Measurements from ENCODE around the gene EPSTI1.

EPSTI1 gene

DNA sequence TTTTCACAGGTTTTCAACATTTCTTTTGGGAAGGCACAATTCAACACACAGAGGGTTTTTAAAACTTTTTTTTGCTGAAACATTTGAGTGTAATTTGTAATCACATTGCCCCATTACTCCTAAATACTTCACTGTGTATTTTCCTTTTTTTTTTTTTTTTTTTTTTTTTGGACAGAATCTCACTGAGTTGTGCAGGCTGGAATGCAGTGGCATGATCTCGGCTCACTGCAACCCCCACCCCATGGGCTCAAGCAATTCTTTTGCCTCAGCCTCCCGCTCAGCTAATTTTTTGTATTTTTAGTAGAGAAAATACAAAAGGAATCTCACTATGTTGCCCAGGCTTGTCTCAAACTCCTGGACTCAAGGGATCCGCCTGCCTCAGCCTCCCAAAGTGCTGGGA is 16.6 kb upstream of the EPSTI1 start:
- FAIRE-seq, result no peak
- TF ChIP-seq POU2F2 (IDR thresholded peaks at IDR 0.05; ENCODE audit: low read depth, low read length), result no peak
- no peak for TF ChIP-seq POLR2AphosphoS5 (IDR thresholded peaks at IDR 0.05; ENCODE audit: low read depth, low read length)
- TF ChIP-seq SPI1 (IDR thresholded peaks at IDR 0.05; ENCODE audit: low read depth, low read length), result no peak
- no peak for TF ChIP-seq POLR2A (IDR thresholded peaks at IDR 0.05; ENCODE audit: low read depth, low read length)
- no peak for TF ChIP-seq PAX5 (IDR thresholded peaks at IDR 0.05; ENCODE audit: insufficient read depth, low read length, severe bottlenecking)
- no peak for TF ChIP-seq TAF1 (IDR thresholded peaks at IDR 0.05; ENCODE audit: low read depth, low read length)

DNA sequence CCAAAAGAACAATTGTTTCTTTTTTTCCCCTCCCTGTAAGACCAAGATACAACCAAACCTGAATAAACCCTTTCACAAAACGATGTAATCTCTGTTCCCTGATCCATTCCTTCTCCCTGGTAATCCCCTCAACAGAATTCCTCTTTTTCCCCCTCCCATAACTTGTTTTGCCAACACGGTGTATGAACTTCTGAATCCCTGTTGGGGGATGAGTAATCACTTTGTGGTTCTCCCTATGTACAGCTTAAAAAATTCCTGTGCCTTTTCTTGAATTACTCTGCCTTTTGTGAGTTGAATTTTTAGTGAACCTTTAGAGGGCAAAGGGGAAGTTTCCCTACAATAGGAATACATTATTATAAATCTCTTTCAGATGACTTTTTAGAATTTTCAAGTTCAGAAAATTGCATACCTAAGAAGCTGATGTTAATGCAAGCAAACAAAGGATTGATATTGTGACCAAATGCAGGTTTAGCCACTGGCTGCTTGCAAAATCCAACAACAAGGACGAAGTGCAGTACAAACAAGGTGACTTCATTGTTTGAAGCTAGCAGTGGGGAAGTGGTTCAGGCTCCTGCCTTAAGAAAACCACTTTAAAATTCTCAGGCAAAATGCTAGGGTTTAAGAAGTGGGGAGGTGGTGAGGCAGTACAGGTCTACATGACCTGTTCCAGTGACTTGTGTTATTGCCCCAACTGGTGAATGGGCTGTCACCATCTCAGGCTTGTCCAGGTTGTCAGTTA is 15.0 kb upstream of the EPSTI1 start:
- FAIRE-seq, result no peak
- no peak for DNase-seq (ENCODE audit: insufficient read length, low spot score)
- no peak for TF ChIP-seq POLR2A (IDR thresholded peaks at IDR 0.05; ENCODE audit: low read depth, low read length)
- TF ChIP-seq PAX5 (IDR thresholded peaks at IDR 0.05; ENCODE audit: insufficient read depth, low read length, severe bottlenecking), result no peak
- no peak for TF ChIP-seq SPI1 (IDR thresholded peaks at IDR 0.05; ENCODE audit: low read depth, low read length)
- TF ChIP-seq POLR2AphosphoS5 (IDR thresholded peaks at IDR 0.05; ENCODE audit: low read depth, low read length), result no peak
- no peak for TF ChIP-seq POU2F2 (IDR thresholded peaks at IDR 0.05; ENCODE audit: low read depth, low read length)
- TF ChIP-seq TAF1 (IDR thresholded peaks at IDR 0.05; ENCODE audit: low read depth, low read length), result no peak

More for the DNA sequence above, 16.6 kb upstream of the EPSTI1 start:
- DNase-seq (ENCODE audit: insufficient read length, low spot score), result no peak

DNA sequence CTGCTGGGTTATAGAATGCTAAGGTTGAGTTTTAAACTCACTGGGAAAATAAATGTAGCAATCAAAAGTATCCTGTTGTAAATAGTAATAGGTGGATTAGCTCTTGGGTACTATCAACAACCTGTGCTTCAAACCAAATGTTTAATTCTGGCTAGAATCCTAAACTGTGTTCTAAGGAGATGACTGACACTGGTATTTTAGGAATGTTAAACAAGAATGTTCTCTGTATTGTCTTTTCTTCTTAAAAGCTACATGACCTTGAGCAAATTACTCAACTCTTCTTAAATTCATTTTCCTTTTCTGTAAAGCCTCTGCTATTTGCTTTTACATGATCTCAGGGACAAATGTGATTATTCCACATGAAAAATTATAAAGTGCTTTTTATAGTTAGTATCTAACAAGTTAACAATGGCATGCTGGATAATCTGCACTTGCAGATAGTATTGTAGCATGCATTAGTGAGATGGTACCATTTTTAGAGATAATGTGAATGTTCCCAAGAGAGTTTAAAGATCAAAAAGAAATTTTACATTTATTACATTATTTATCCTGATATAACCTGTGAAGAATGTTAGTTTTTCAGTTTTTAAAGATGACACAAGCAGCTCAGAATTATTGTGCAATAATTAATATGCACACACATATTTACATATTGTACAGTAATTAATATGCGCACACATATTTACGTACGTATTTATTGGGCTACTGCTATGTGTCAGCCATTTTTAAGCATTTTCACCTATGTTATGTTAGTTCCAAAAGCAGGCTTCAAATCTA is 13.6 kb upstream of the EPSTI1 start:
- TF ChIP-seq SPI1 (IDR thresholded peaks at IDR 0.05; ENCODE audit: low read depth, low read length), result no peak
- TF ChIP-seq POLR2AphosphoS5 (IDR thresholded peaks at IDR 0.05; ENCODE audit: low read depth, low read length), result no peak
- TF ChIP-seq PAX5 (IDR thresholded peaks at IDR 0.05; ENCODE audit: insufficient read depth, low read length, severe bottlenecking), result no peak
- TF ChIP-seq POLR2A (IDR thresholded peaks at IDR 0.05; ENCODE audit: low read depth, low read length), result no peak
- TF ChIP-seq TAF1 (IDR thresholded peaks at IDR 0.05; ENCODE audit: low read depth, low read length), result no peak
- TF ChIP-seq POU2F2 (IDR thresholded peaks at IDR 0.05; ENCODE audit: low read depth, low read length), result no peak
- FAIRE-seq, result no peak

DNA sequence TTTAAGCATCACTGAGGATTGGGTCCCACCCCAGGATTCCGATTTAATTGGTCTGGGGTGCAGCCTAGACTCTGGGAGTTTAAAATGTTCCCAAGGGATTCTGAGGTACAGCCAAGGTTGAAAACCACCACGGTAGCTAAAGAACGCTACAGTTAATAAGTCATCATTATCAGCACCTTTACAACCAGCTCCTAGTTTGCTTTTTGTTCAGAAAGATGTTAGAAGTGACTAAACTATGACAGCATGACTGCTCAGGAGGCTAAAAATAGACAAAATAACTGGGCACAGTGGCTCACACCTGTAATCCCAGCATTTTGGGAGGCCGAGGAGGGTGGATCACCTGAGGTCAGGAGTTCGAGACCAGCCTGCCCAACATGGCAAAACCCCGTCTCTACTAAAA is 11.7 kb upstream of the EPSTI1 start:
- FAIRE-seq (no peak), DNase-seq (ENCODE audit: insufficient read length, low spot score) (no peak)
- TF ChIP-seq POU2F2 (IDR thresholded peaks at IDR 0.05; ENCODE audit: low read depth, low read length) (no peak), PAX5 (IDR thresholded peaks at IDR 0.05; ENCODE audit: insufficient read depth, low read length, severe bottlenecking) (no peak), SPI1 (IDR thresholded peaks at IDR 0.05; ENCODE audit: low read depth, low read length) (no peak), POLR2A (IDR thresholded peaks at IDR 0.05; ENCODE audit: low read depth, low read length) (no peak), POLR2AphosphoS5 (IDR thresholded peaks at IDR 0.05; ENCODE audit: low read depth, low read length) (no peak), TAF1 (IDR thresholded peaks at IDR 0.05; ENCODE audit: low read depth, low read length) (no peak)

More for the DNA sequence above, 13.6 kb upstream of the EPSTI1 start:
- DNase-seq (ENCODE audit: insufficient read length, low spot score), result no peak

DNA sequence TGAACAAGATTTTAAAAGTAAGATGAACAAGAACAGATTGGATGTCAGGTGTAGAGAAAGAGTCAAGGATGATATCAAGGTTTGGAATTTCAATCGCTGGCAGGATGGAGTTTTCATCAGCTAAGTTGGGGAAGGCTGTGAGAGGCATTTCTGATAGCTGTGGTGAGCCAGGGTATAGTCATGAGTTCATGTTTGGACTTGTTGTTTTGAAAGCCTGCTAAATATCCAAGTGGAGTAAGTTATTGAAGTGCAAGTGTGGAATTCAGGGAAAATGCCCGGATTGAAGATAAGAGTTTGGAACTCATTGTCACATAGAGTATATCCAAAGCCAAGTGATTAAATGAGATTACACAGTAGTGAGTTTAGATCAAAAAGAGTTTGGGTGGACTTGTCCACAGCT is 11.0 kb upstream of the EPSTI1 start:
- TF ChIP-seq POLR2AphosphoS5 (IDR thresholded peaks at IDR 0.05; ENCODE audit: low read depth, low read length) (no peak), POLR2A (IDR thresholded peaks at IDR 0.05; ENCODE audit: low read depth, low read length) (no peak)
- FAIRE-seq, result no peak
- DNase-seq (ENCODE audit: insufficient read length, low spot score), result no peak

DNA sequence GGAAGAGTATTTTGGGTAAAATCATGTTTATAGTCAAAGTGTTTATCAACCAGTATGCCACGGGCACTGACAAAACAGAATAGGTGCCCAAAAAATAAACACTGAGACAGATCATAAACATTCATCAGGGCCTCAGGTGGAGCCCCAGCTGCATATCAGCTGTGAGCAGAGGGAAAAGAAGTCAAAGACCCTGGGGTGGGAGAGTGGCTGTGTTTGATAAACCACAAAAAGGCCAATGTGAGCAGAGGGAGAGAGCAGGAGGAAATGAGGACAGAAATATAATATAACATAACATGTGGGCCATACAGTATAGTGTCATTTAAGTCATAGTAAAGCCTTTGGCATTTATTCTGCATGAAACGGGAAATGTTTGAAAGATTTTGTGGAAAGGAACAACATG is 10.0 kb upstream of the EPSTI1 start:
- DNase-seq (ENCODE audit: insufficient read length, low spot score), result no peak
- TF ChIP-seq POU2F2 (IDR thresholded peaks at IDR 0.05; ENCODE audit: low read depth, low read length) (no peak), TAF1 (IDR thresholded peaks at IDR 0.05; ENCODE audit: low read depth, low read length) (no peak), PAX5 (IDR thresholded peaks at IDR 0.05; ENCODE audit: insufficient read depth, low read length, severe bottlenecking) (no peak), POLR2A (IDR thresholded peaks at IDR 0.05; ENCODE audit: low read depth, low read length) (no peak), SPI1 (IDR thresholded peaks at IDR 0.05; ENCODE audit: low read depth, low read length) (no peak), POLR2AphosphoS5 (IDR thresholded peaks at IDR 0.05; ENCODE audit: low read depth, low read length) (no peak)
- FAIRE-seq, result no peak

DNA sequence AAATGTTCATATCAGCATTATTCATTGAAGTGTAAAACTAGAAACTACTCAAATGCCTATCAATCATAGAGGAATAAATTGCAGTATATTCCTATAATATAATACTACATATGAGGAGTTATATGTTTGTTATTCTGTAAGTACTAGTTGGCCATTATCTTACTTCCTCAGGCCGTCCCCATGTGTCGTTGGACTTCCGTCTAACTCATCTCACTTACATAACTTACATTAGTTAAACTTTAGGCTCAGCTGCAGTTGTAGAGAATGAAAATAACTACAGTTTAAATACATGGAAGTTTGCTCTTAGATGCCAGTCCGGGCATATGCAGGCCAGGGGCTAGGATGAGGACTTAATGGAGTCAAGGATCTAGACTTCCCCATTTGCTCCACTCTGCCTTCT is 8.6 kb upstream of the EPSTI1 start:
- FAIRE-seq (no peak), DNase-seq (ENCODE audit: insufficient read length, low spot score) (no peak)
- TF ChIP-seq SPI1 (IDR thresholded peaks at IDR 0.05; ENCODE audit: low read depth, low read length), result no peak
- no peak for TF ChIP-seq PAX5 (IDR thresholded peaks at IDR 0.05; ENCODE audit: insufficient read depth, low read length, severe bottlenecking)
- no peak for TF ChIP-seq POLR2AphosphoS5 (IDR thresholded peaks at IDR 0.05; ENCODE audit: low read depth, low read length)
- no peak for TF ChIP-seq TAF1 (IDR thresholded peaks at IDR 0.05; ENCODE audit: low read depth, low read length)
- TF ChIP-seq POLR2A (IDR thresholded peaks at IDR 0.05; ENCODE audit: low read depth, low read length), result no peak
- no peak for TF ChIP-seq POU2F2 (IDR thresholded peaks at IDR 0.05; ENCODE audit: low read depth, low read length)

DNA sequence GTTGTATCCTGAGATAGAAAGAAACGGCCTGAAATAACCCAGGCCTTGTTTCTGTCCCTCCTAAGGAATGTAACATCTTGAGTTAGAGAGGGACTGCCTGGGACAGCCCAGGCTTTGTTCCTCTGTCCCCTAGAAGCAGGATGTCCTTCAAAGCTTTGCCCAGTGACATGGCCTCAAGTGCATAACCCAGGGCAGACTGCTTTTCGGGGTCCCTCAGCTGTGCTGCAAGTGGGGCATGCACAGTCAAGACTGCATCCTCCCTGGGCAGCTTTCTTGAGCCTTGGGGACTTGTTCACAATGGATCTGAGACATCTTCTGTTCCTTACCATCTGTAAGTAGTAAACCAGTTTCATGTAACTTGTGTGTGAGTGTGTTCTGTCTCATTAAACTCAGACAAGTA is 7.5 kb upstream of the EPSTI1 start:
- no peak for TF ChIP-seq SPI1 (IDR thresholded peaks at IDR 0.05; ENCODE audit: low read depth, low read length)
- TF ChIP-seq TAF1 (IDR thresholded peaks at IDR 0.05; ENCODE audit: low read depth, low read length), result no peak
- no peak for TF ChIP-seq POLR2A (IDR thresholded peaks at IDR 0.05; ENCODE audit: low read depth, low read length)
- no peak for TF ChIP-seq POU2F2 (IDR thresholded peaks at IDR 0.05; ENCODE audit: low read depth, low read length)
- TF ChIP-seq PAX5 (IDR thresholded peaks at IDR 0.05; ENCODE audit: insufficient read depth, low read length, severe bottlenecking), result no peak
- TF ChIP-seq POLR2AphosphoS5 (IDR thresholded peaks at IDR 0.05; ENCODE audit: low read depth, low read length), result no peak

DNA sequence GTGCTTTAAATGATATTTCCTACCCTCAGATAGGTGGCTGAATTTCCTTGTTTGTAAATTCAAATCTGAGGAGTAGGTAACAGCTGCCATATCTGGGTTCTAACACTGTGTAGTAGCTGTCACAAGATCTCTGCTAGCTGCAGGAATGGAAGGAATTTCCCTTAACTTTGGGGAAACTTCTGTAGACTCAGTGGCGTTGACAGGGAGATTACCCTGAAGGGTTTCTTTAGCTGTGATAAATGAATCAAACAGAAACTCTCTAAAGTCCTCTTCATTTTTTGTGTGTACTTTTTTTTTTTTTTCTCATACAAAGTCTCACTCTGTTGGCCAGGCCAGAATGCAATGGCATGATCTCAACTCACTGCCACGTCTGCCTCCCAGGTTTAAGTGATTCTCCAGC is 5.3 kb upstream of the EPSTI1 start:
- no peak for TF ChIP-seq SPI1 (IDR thresholded peaks at IDR 0.05; ENCODE audit: low read depth, low read length)
- TF ChIP-seq PAX5 (IDR thresholded peaks at IDR 0.05; ENCODE audit: insufficient read depth, low read length, severe bottlenecking), result no peak
- TF ChIP-seq POU2F2 (IDR thresholded peaks at IDR 0.05; ENCODE audit: low read depth, low read length), result no peak
- no peak for TF ChIP-seq POLR2AphosphoS5 (IDR thresholded peaks at IDR 0.05; ENCODE audit: low read depth, low read length)
- TF ChIP-seq POLR2A (IDR thresholded peaks at IDR 0.05; ENCODE audit: low read depth, low read length), result no peak
- TF ChIP-seq TAF1 (IDR thresholded peaks at IDR 0.05; ENCODE audit: low read depth, low read length), result no peak
- FAIRE-seq, result peak; percentile 13
- DNase-seq (ENCODE audit: insufficient read length, low spot score), result no peak

More for the DNA sequence above, 7.5 kb upstream of the EPSTI1 start:
- FAIRE-seq (no peak), DNase-seq (ENCODE audit: insufficient read length, low spot score) (no peak)

All from GM12891 (cell line).